HUES48 (cell line): ENCODE data around the gene SEC14L1.

Source experiments
- H3K27ac ChIP-seq: one replicate; pipeline ENCODE4 v1.7.0; 2013; ENCODE audit warnings: low read depth, low read length, inconsistent platforms
- H3K27me3 ChIP-seq: 2 replicates; pipeline ENCODE4 v1.6.1; 2013; ENCODE audit warnings: mild to moderate bottlenecking, low read length; ENCODE audit not compliant: control insufficient read depth, insufficient read depth
- H3K36me3 ChIP-seq: 2 replicates; pipeline ENCODE4 v1.6.1; 2013; ENCODE audit warnings: low read length; ENCODE audit not compliant: control insufficient read depth, insufficient read depth
- H3K4me1 ChIP-seq: 2 replicates; pipeline ENCODE4 v1.6.1; 2013; ENCODE audit warnings: mild to moderate bottlenecking, low read length; ENCODE audit not compliant: control insufficient read depth, insufficient read depth
- H3K4me3 ChIP-seq: 2 replicates; pipeline ENCODE4 v1.5.1; 2013; ENCODE audit warnings: mild to moderate bottlenecking, low read depth, low read length
- H3K9ac ChIP-seq: 2 replicates; pipeline ENCODE4 v1.6.1; 2013; ENCODE audit warnings: mild to moderate bottlenecking, low read depth, low read length, moderate library complexity
- H3K9me3 ChIP-seq: 2 replicates; pipeline ENCODE4 v1.6.1; 2013; ENCODE audit warnings: low read length; ENCODE audit not compliant: control insufficient read depth, insufficient read depth

SEC14L1 gene

DNA sequence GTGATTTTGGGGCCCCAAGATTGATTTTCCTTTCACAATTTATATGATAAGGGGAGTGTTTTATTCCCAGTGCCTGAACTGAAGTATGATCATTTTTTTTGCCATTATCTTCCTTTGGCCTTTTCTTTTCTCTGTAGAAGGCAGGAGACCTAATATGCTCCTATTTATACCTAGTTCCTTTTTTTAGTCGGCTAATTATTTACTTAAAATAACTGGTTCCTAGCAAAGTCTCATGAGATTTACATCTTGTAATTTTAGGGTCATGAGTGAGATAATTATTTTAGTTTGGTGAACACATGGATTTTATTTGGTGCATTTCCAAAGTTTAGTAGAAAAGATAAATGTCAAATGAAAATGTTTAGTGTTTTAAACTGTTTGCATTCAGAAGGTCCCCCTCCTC is 24.8 kb downstream of the SEC14L1 start:
- H3K27me3 ChIP-seq: no peaks in the 10 kb centered on the region
- H3K36me3 ChIP-seq: no peaks in the 10 kb centered on the region; the same call in 1 of the 2 replicates
- no peak overlapping the region for H3K27ac ChIP-seq
- H3K9me3 ChIP-seq: peaks cover 17% of the 10 kb centered on the region
- H3K4me3 ChIP-seq: no peak overlapping the region
- peaks cover 29% of the 10 kb centered on the region for H3K4me1 ChIP-seq
- H3K9ac ChIP-seq: no peak overlapping the region

DNA sequence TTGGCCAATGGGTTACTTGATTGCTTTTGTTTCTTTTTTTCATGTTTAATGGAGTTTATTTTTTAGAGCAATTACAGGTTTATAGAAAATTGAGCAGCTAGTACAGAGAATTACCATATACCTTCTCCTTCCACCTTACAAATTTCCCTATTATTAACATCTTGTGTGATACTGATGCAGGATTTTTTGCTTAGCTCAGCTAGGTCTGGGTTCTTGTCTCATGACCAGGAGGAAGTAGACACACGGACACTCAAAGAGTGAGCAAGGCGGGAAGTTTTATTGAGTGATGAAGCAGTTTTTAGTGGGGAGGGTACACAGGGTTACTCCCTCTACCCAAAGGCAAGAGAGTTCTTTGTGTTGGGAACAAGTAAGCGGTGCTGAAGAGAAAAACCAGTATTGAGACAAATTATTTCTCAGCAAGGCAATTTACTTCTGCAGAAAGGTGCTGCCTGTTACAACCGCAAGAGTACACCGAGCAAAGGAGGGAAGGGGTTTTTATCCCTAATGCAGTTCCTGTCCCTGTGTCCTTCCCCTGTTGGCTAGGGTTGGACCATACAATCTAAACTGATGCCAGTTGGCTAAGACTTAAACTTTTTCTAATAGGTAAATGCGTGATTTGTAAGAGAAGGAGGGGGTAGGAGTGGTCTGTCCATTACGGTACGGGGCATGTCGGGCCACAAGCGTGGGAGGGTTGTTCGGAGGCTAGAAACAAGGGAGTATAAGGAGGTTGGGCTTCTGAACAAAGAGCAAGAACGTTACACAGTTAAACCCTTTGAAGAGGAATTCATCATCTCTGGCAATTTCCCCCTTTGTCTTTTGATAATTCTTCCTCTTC is 26.9 kb downstream of the SEC14L1 start:
- no peaks in the 10 kb centered on the region; the same call in 1 of the 2 replicates for H3K36me3 ChIP-seq
- H3K4me3 ChIP-seq: no peak overlapping the region

DNA sequence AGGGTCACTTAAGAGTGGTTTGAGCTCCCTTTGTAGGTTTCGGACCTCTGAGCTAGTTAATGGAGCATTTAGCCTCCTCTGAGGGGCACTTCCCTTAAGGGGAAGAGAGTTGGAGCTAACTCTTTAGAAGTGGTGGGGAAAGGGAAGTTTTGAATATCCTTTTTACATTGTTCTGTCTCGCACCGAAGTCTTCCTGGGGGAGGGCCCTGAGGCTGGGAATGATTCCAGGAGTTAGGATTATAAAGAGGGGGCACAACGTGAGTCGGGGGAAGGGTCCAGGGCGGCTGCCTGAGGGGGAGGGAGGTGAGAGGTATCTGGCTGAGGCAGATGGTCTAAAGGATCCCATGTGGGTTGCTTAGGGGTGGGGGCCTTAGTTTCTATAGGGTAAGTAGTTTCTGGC is 32.3 kb downstream of the SEC14L1 start:
- Histone ChIP-seq H3K36me3 (peaks cover 5% of the 10 kb centered on the region; the same call in 1 of the 2 replicates), H3K27me3 (no peaks in the 10 kb centered on the region), H3K9ac (no peak overlapping the region), H3K4me3 (no peak overlapping the region), H3K4me1 (no peaks in the 10 kb centered on the region), H3K9me3 (peaks cover 36% of the 10 kb centered on the region), H3K27ac (no peak overlapping the region)

More for the DNA sequence above, 26.9 kb downstream of the SEC14L1 start:
- peaks cover 20% of the 10 kb centered on the region for H3K9me3 ChIP-seq
- H3K27ac ChIP-seq: no peak overlapping the region
- no peaks in the 10 kb centered on the region for H3K27me3 ChIP-seq
- H3K9ac ChIP-seq: no peak overlapping the region
- peaks cover 26% of the 10 kb centered on the region for H3K4me1 ChIP-seq

DNA sequence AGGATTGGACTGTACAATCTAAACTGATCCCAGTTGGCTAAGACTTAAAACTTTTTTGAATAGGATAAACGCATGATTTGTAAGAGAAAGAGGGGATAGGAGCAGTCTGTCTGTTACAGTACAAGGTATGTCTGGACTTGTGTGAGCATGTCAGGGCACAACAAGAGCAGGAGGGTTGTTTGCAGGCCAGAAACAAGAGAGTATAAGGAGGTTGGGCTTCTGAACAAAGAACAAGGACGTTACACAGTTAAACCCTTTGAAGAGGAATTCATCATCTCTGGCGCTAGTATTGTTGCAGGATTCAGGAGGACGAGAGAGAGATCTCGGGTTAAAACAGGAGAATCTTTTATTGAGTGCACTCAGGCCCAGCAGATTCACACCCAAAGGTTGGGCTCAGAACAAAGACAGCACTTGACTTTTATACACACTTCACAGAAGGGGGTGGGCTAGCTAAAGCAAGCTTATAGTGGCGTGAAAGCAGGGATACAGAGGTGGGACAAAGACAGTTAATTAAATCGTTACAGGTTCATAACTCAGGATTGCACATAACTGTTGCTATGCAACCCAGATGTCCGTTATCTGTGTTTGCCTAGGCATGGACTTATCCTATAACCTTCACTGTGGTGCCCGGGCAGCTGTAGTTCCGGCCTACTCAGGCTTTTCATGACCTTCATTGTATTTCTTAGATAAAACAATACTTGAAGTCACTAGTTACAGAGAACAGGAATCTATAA is 34.3 kb downstream of the SEC14L1 start:
- H3K9ac ChIP-seq: no peak overlapping the region
- H3K27me3 ChIP-seq: no peaks in the 10 kb centered on the region
- no peak overlapping the region; the same call in 1 of the 2 replicates for H3K4me3 ChIP-seq
- no peaks in the 10 kb centered on the region for H3K4me1 ChIP-seq
- peaks cover 30% of the 10 kb centered on the region for H3K9me3 ChIP-seq
- H3K27ac ChIP-seq: no peak overlapping the region
- peaks cover 5% of the 10 kb centered on the region; the same call in 1 of the 2 replicates for H3K36me3 ChIP-seq

DNA sequence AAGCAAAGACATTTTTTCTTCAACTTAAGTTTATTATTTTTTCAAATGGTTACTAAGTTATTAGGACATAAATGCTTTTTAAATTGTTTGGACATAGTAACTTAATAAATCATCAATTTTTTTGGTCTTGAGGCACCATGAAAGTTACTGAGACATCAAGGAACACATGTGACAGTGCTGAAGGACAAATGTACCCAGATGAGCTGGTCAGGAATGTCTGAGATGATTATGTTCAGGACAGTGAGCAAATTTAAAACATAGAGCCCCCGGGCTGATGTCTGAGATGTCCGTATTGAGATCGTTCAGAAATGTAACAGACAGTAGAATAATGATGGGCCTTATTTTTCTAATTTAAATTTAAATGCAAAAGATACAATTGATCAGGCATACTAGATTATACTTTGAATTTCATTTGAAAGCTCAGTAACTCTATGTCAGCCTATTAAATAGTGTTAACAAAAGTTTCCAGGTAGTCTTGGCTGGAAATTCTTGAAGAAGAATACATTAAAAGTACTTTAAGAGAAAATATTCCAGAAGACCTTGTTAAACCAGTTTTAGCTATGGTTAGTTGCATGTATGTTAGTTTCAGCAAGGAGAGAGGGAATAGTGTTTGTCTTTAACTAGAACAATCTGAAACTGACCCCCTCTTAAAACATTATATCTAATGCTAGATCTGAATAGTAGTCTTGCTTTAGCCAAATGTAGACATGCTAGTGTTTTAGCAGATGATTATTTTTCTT is 36.4 kb downstream of the SEC14L1 start:
- Histone ChIP-seq H3K9ac (no peak overlapping the region), H3K4me3 (no peak overlapping the region), H3K36me3 (peaks cover 5% of the 10 kb centered on the region; the same call in 1 of the 2 replicates), H3K4me1 (0 out of 2 replicates have a peak, but pooled peaks cover 3% of the 10 kb centered on the region), H3K27ac (no peak overlapping the region), H3K9me3 (peaks cover 30% of the 10 kb centered on the region), H3K27me3 (no peaks in the 10 kb centered on the region)

DNA sequence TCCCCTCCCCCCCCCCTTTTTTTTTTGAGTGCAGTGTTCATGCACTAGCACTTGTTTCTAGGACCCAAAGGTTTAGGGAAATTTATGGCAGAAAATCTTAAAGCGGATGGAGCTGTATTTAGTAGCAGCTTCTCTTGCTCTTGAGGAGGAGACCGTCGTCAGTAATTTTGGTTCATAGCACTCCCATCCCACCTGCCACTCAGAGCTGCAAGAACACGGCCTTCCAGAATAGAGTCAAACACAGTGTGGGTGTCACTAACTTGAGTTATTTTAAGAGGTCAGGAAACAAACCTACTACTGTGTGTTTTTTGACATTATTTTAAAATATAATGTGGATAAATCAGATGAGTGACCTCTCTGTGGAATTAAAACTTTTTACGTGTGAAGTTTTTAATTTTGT is 37.3 kb downstream of the SEC14L1 start:
- H3K27ac ChIP-seq: no peak overlapping the region
- no peaks in the 10 kb centered on the region for H3K27me3 ChIP-seq
- H3K9me3 ChIP-seq: peaks cover 24% of the 10 kb centered on the region
- no peak overlapping the region for H3K4me3 ChIP-seq
- H3K4me1 ChIP-seq: 0 out of 2 replicates have a peak, but pooled peaks cover 3% of the 10 kb centered on the region
- H3K36me3 ChIP-seq: peaks cover 5% of the 10 kb centered on the region; the same call in 1 of the 2 replicates
- H3K9ac ChIP-seq: no peak overlapping the region

DNA sequence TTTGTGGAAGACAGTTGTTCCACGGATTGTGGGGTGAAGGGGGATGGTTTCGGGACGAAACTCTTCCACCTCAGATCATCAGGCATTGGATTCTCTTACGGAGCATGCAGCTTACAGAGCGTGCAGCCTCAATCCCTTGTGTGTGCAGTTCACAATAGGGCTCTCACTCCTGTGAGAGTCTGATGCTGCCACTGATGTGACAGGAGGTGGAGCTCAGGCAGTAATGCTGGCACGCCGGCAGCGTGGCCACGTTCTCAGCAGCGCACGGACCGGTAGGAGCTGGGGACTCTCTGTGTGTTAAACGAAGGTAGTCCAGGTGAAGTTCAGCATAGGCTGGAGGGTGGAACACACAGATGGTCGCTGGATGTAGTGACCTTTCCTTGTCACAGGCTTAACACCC is 37.8 kb downstream of the SEC14L1 start:
- Histone ChIP-seq H3K36me3 (peaks cover 5% of the 10 kb centered on the region; the same call in 1 of the 2 replicates), H3K27me3 (no peaks in the 10 kb centered on the region), H3K9ac (no peak overlapping the region), H3K9me3 (peaks cover 19% of the 10 kb centered on the region), H3K4me3 (no peak overlapping the region), H3K4me1 (0 out of 2 replicates have a peak, but pooled peaks cover 3% of the 10 kb centered on the region), H3K27ac (no peak overlapping the region)

DNA sequence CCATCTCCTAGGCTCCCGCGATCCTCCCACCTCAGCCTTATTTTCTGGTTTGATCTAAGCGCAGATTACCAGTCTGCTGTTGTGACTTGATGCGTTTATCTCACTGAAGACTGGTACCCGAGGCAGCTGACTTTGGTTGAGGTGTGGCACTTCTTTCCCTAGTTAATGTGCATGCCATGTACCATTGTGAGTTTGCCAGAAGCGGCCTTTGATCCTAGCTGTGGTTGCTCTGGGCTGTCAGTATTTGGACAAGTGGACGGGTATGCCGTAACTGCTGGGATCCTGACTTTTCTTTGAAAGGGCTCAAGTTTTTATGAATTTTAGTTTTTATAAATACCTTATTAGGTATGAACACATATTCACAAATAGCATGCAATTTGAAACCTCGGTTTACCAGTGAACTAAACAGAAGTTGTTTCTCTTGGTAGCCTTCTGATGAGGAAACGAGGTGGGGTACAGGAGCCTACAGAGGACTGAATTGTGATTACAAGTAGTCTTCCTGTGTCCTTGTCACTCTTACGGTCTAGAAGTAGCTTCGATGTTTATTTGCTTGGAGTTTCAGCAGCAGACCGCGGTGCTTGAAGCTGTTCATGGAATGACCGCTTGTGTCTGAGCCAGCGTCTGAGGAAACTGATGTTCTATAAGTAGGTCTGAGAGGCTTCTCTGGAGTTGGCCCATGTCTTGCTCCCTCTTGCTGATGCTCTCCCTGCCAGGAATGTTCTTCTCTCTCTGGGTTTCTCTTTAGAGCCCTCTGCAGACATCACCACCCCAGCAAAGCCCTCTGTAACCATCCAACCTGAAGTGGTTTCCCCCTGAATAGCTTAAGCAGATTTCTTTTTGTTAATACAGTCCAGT is 40.0 kb downstream of the SEC14L1 start:
- Histone ChIP-seq H3K27me3 (no peaks in the 10 kb centered on the region), H3K9me3 (no peaks in the 10 kb centered on the region), H3K36me3 (no peaks in the 10 kb centered on the region), H3K9ac (no peak overlapping the region), H3K4me1 (0 out of 2 replicates have a peak, but pooled peaks cover 3% of the 10 kb centered on the region), H3K27ac (no peak overlapping the region), H3K4me3 (no peak overlapping the region)

DNA sequence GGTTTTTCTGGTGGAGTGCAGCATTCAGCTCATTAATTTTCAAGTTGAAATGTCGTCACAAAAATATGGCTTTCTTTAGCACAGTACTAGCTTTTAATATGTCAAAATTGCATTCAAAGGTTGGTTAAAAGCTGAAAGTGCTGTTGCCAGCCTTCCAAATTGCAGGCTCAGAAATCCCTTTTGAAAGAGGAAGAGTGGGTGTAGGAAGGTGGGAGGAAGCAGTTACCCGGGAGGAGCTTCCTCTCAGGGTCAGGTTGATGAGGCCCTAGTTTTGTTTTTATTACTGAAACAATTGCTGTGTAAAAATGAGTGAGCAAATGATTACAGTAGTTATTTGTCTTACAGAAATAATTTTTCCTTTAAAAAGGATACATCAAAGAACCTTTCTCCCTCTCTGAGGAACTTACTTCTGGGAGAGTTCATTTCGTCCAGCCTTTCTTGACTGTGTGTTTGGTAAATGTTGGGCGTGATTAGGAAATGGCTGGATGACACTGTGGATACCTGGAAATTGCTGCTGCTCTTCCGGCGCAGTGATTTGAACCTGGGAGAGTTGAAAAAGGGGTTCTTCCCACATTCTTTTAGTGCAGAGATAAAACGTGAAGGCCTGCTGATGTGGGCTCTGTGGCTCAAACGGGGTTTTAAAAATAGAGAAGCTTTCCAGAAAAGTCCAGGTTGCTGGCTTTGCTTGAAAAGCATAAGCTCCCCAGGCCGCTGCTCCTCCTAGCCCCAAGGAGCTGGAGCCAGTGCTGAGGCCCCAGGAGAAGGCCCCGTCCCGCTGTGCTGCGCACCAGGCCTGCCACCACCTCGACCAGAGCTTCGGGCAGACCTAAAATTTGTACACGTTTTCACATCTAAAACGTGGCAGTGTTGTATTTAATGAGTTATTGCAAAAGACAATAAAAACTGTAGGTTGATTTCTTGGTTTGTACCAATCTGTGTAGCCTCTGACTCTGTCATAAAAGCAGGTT is 41.7 kb downstream of the SEC14L1 start:
- Histone ChIP-seq H3K9me3 (no peaks in the 10 kb centered on the region), H3K9ac (no peak overlapping the region), H3K4me3 (no peak overlapping the region), H3K27me3 (no peaks in the 10 kb centered on the region), H3K27ac (no peak overlapping the region), H3K4me1 (0 out of 2 replicates have a peak, but pooled peaks cover 3% of the 10 kb centered on the region), H3K36me3 (no peaks in the 10 kb centered on the region)
